ENCODE measurements around the gene ZBTB8B.
"Not testable (repeated sequence)": the region's sequence is repeated elsewhere in the genome, so short reads cannot be mapped to it uniquely, and the experiment has no call there.

The ZBTB8B gene

DNA sequence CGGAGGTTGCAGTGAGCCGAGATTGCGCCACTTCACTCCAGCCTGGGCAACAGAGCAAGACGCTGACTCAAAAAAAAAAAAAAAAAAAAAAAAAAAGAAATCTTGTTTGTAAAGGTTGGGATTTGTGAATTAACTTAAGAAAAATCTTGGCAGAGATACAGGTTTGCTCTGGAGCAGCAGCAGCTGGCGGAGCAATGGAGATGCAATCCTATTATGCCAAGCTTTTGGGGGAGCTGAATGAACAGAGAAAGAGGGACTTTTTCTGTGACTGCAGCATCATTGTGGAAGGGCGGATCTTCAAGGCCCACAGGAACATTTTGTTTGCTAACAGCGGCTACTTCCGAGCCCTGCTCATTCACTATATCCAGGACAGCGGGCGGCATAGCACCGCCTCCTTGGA lies 5.6 kb downstream of the ZBTB8B start:
- no peak for DNase-seq (ENCODE audit: low spot score)

GRCh38 chr1:32470991-32471694 lies 6.3 kb downstream of the ZBTB8B start:
- peak; percentile 41 for DNase-seq (ENCODE audit: low spot score)

DNA sequence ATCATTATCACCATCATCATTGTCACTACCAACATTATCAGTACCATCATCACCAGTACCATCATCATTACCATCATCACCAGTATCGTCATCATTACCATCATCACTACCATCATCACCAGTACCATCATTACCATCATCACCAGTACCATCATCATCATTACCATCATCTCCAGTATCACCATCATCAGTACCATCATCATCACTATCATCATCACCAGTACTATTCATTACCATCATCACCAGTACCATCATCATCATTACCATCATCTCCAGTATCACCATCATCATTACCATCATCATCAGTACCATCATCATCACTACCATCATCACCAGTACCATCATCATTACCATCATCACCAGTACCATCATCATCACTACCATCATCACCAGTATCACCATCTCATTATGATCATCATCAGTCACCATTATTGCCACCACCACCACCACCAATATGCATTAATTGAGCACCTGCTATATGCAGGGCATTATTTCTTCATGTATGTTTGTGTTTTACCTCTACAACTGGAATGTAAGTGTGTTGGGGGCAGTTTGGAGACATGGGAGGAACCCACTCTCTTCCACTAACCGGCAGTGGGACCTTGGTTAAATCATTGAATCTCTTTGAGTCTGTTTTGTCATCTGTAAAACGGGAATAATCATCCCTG lies 7.0 kb downstream of the ZBTB8B start:
- no peak for DNase-seq (ENCODE audit: low spot score)

DNA sequence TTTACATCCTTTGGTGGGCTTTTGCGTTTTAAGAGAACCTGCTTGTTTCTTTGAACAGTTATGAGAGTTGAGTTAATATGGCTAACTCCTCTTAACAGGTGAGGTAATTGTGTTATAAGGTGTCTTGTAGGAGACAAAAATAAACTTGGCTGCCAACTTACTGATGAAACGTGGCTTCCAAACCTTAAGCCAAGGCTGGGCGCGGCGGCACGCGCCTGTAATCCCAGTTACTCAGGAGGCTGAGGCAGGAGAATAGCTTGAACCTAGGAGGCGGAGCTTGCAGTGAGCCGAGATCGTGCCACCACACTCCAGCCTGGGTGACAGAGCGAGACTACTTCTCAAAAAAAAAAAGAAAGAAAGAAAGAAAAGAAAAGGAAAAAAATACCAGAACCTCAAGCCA lies 8.1 kb downstream of the ZBTB8B start:
- not testable (repeated sequence) for DNase-seq (ENCODE audit: low spot score)

DNA sequence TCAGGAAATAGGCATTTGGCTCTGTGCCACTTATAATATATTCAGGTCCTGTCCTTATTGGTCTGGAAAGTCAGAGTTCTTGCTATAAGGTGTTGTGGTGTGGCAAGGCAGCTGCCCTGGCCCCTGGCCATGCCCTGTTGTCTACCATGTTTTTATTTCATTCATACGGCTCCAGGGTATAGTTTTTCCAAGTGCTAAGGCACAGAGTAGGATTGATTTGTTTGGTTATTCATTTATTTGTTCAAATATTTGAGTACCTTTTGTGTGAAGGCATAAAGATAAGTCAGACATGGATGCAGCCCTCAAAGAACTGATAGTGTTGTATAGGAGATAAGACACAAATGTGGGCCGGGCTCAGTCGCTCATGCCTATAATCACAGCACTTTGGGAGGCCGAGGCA lies 10.1 kb downstream of the ZBTB8B start:
- no peak for DNase-seq (ENCODE audit: low spot score)

- DNase-seq (ENCODE audit: low spot score), result no peak
These were observed 15.1 kb downstream of the ZBTB8B start for GRCh38 chr1:32480003-32480402.

GRCh38 chr1:32480761-32481160 lies 15.9 kb downstream of the ZBTB8B start:
- DNase-seq (ENCODE audit: low spot score), result no peak

- not testable (repeated sequence) for DNase-seq (ENCODE audit: low spot score)
These were observed 16.9 kb downstream of the ZBTB8B start for GRCh38 chr1:32481788-32482187.

DNA sequence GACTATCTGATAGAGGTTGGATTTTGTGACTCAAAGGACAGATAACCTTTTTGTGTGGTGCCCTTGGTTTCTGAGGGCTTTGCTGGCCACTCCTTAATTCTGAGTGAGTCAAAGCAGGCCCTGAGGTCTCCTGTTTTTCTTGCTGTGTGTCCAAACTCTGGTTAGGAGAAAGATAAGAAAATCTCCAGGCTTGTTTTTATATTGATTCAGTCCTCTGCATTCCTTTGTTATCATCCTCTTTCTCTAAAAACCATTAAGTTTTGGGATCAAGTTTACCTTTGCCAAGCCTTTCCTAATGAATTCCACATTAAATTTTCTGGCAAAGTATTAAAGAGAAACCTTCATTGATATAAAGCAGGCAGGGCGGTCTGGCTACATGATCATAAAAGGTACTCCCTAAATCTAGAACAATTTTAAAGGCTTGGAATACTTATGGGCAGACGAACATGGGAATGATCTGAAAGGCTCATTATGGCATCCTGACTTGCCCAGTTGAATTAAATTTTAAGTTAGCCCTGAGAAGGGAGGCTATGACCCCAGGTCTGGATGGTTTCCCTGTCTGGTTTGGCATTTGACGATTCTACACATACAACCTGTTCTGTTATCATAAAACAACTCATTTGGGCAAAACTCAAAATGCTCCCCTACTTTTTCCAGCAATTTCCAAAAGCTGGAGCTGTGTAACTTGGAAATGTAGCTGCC lies 20.8 kb downstream of the ZBTB8B start:
- no peak for DNase-seq (ENCODE audit: low spot score)

DNA sequence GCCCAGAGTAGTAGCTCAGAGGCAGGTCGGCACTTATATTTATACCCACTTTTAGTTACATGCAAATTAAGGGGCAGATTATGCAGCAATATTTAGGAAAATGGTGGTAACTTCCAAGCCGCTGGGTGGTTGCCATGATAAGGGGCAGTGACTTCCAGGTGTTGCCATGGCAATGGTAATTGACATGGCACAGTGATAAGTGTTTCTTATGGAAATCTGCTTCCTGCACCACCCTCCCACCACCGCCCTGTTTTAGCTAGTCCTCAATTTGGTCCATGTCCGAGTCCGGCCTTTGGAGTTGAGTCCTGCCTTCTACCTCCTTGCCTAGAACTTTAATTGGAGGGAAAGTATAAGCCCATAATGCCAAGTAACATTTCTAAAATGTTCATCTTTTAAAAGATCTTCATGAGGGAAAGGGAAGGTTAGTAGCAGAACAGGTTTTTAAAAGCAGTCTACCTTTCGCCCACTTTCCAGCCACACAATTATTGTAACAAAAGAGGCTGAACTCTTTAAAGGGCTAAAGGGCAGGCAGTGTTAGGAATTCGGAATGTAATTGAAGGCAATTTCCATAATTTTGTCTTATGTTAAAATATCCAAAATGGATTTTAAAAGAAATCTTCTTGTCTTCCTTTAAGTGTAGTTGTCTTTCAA lies 21.7 kb downstream of the ZBTB8B start:
- DNase-seq (ENCODE audit: low spot score), result no peak

GRCh38 chr1:32487182-32487581 lies 22.3 kb downstream of the ZBTB8B start:
- DNase-seq (ENCODE audit: low spot score), result no peak

GRCh38 chr1:32489774-32490454 lies 25.0 kb downstream of the ZBTB8B start:
- DNase-seq (ENCODE audit: low spot score), result no peak

DNA sequence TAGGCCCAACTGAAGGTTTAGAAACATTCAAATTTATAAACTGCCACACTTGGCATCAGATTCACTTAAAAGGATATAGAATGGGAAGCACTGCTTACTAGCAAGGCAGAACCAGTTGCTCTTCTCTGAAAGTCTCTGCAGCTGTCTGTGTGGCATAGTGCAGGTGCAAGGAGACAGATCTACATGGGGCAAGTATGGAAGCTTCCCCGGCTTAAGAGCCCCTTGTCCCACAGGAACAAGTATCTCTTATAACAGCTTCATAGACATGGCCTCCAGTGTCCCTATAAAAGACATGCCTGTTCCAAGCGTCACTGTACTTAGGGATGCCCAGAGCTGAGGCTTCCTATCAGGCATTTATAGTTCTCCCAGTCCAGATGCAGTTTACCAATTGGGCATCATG lies 26.5 kb downstream of the ZBTB8B start:
- DNase-seq (ENCODE audit: low spot score), result no peak

- no peak for DNase-seq (ENCODE audit: low spot score)
These were observed 29.3 kb downstream of the ZBTB8B start for GRCh38 chr1:32494196-32494595.

DNA sequence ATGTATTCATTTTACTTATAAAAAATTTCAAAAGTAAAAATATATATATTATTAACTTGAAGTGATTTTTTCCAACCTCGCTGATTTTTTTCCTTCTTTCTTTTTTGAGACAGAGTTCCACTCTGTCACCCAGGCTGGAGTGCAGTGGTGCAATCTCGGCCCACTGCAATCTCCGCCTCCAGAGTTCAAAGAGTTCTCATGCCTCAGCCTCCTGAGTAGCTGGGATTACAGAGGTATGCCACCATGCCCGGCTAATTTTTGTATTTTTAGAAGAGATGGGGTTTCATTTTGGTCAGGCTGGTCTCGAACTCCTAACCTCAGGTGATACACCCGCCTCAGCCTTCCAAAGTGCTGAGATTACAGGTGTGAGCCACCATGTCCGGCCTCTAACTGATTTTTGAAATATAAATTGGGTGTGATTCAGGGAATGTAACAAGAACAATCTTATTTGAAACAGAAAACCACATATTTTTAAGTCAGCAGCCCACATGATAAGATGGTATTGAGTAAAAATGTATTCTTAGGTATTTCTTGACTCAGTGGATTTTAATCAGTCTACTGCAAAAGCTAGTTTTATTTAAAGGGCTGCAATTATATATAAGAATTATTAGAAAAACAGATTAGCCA lies 30.0 kb downstream of the ZBTB8B start:
- no peak for DNase-seq (ENCODE audit: low spot score)

DNA sequence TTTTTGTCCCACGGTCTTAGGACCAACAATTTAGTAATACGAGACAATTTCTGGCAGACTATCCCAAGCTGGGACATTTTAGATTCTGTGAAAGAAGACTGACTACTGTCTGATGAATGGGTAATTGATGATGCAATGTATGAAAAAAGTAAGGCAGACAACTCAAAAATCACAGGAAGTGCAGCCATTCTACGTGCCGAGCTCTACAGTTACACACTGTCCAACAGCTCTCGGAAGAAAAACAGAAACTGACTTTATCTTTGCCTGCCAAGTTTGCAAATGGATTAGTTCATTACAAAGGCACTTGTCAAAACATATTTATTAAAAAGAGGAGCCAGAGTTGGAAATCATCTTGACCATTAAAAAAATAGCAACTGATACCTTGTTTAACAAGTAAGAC lies 31.3 kb downstream of the ZBTB8B start:
- no peak for DNase-seq (ENCODE audit: low spot score)

DNA sequence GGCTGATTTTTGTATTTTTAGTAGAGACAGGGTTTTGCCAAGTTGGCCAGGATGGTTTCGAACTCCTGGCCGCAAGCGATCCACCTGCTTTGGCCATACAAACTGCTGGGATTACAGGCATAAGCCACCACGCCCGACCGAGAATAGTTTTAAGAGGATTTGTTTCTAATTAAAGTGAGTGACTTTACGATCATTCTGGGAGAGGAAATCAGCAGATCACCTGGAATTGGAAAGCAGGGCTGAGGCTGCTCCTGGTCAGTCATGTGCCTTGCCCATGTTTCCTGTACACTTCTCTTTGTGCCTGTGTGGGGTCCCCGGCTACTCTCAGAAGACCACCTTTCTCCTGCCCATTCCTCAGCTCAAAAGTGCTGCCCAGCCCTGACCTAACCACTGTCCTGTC lies 33.9 kb downstream of the ZBTB8B start:
- no peak for DNase-seq (ENCODE audit: low spot score)

DNA sequence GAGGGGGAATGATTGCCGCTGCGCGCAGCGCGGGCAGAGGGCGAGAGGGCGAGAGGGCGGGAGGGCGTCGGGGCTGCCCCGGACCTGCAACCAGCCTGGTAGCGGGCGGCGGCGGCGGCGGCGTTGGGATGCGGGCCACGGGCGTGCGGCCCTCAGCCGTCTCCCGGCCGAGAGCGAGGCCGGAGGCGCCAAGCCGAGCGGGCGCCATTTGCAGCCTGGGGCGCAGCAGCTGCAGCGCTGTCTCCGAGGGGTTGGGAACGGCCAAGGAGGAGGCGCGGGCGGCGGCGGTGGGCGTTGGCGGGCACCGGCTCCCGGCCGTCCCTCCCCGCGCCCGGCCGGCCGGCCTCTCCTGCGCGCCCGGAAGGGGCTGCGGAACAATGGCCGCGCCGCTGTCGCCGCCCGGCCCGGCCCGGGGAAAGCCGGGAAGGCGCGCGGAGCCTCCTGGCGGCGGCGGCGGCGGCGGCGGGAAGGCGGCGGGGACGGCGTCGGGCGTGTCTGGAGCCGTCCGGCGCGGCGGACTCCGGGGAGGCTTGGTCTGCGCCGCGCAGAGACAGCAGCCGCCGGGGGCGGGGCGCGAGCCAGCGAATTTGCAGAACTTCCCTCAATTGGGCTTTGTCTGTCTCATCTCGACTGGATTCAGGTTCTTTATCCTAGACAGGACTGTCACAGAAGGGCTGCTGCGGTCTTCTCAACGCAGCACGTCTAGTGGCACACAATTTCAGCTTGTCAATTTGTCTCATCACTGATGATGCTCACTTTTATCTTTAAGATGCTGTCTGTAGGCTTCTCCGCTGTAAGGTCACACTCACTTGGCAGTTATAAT lies 35.7 kb downstream of the ZBTB8B start:
- peak; percentile 91 for DNase-seq (ENCODE audit: low spot score)

DNA sequence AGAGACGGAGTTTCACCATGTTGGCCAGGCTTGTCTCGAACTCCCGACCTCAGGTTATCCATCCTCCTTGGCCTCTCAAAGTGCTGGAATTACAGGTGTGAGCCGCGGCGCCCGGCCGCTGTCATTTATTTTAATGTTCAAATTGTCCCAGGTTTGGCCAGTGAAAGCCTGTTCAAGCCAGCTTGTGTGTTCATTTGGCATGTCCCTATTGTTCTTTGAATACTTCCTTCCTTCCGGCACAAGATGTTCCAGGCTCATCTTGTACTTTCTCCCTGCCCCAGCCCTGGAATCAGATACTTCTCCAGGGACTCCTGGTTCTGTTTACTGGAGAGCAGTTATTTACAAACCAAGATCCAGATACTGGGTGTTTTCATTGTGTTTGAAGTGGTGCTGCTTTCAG lies 37.0 kb downstream of the ZBTB8B start:
- DNase-seq (ENCODE audit: low spot score), result no peak

GRCh38 chr1:32503153-32503552 lies 38.3 kb downstream of the ZBTB8B start:
- DNase-seq (ENCODE audit: low spot score), result no peak

DNA sequence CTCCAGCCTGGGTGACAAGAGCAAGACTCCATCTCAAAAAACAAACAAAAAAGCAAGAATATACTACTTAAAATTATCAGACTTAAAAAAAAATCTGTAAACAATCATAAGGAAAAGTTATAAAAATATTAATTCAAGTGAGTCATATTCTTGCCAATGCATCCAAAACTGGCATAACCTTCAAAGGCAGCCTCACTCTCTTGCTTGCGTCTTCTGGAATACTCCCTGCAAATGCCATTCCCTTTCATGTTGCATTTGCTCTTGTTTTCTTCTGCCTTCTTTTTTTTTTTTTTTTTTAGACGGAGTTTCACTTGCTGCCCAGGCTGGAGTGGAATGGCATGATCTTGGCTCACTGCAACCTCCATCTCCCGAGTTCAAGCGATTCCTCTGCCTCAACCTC lies 42.1 kb downstream of the ZBTB8B start:
- no peak for DNase-seq (ENCODE audit: low spot score)

Data from AG08396 (cell line).